ENCODE results near the gene KRTAP19-6. TPM values are rescaled to one million over a fixed set of nuclear protein-coding genes. Genes with fewer than 3 reads are reported as not detected.

The KRTAP19-6 gene
- total RNA-seq, 1 experiment from 2014 or later, result not detected

DNA sequence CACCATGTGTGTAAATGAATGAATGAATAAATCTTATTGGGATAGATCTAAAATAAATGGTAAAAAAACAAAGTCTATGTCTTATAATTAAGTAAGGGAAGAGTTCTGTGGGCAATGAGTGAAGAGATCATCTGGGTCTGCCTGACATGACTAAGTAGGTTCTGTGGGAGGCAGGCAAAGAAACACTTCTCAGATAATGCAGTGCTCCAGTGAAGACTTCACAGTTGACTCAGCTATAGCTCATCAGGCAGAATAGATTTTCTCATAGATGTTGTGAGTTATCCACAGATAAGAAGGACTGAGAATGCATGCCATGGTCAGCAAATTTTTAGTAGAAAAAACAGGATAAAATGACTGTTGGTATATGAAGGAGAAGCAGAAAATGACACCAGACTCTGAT is 36.1 kb upstream of the KRTAP19-6 start:
- BruUV-seq (replicated peaks), result no TSS peak
- no peak overlapping the region for H3K9ac ChIP-seq (ENCODE audit: low read length)
- no peak for DNase-seq (ENCODE audit: low read depth, low spot score)
- ChIA-PET CTCF (no interaction called here), RAD21 (ENCODE audit: low non-redundant PET in 1 of 2, low total read pairs in 2 of 2, uncharacterized antibody in 2 of 2, unreplicated experiment in 2 of 2) (no interaction called here), POLR2A (no interaction called here)
- H3K4me2 ChIP-seq (ENCODE audit: low read length), result no peak overlapping the region
- H3K79me2 ChIP-seq (ENCODE audit: insufficient read depth, low read length), result no peaks in the 10 kb centered on the region
- intact Hi-C loops (cut with micrococcal nuclease), result no loop called here
- H2AFZ ChIP-seq (ENCODE audit: low read depth, low read length, poor library complexity, severe bottlenecking), result no peak overlapping the region
- no peak overlapping the region for H3K27ac ChIP-seq (ENCODE audit: low read depth, low read length)
- TF ChIP-seq ZNF274 (IDR thresholded peaks at IDR 0.05; ENCODE audit: low read depth, low read length) (no peak), EZH2phosphoT487 (IDR thresholded peaks at IDR 0.05; ENCODE audit: borderline replicate concordance) (no peak), CBX3 (IDR thresholded peaks at IDR 0.05; ENCODE audit: low read depth) (no peak), JUND (IDR thresholded peaks at IDR 0.05) (no peak), EGR1 (IDR thresholded peaks at IDR 0.05; ENCODE audit: low read depth) (no peak), RAD21 (IDR thresholded peaks at IDR 0.05; ENCODE audit: low read depth) (no peak), SP1 (IDR thresholded peaks at IDR 0.05; ENCODE audit: low read depth) (no peak), EZH2 (IDR thresholded peaks at IDR 0.05) (no peak), ZFX (IDR thresholded peaks at IDR 0.05) (no peak)
- TF ChIP-seq, protein P1, sequence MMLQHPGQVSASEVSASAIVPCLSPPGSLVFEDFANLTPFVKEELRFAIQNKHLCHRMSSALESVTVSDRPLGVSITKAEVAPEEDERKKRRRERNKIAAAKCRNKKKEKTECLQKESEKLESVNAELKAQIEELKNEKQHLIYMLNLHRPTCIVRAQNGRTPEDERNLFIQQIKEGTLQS (IDR thresholded peaks at IDR 0.05), result no peak
- TF ChIP-seq, protein P2, sequence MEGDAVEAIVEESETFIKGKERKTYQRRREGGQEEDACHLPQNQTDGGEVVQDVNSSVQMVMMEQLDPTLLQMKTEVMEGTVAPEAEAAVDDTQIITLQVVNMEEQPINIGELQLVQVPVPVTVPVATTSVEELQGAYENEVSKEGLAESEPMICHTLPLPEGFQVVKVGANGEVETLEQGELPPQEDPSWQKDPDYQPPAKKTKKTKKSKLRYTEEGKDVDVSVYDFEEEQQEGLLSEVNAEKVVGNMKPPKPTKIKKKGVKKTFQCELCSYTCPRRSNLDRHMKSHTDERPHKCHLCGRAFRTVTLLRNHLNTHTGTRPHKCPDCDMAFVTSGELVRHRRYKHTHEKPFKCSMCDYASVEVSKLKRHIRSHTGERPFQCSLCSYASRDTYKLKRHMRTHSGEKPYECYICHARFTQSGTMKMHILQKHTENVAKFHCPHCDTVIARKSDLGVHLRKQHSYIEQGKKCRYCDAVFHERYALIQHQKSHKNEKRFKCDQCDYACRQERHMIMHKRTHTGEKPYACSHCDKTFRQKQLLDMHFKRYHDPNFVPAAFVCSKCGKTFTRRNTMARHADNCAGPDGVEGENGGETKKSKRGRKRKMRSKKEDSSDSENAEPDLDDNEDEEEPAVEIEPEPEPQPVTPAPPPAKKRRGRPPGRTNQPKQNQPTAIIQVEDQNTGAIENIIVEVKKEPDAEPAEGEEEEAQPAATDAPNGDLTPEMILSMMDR (IDR thresholded peaks at IDR 0.05 in 2 of 3, conservative IDR thresholded peaks at IDR 0.05 in 1 of 3; ENCODE audit: borderline replicate concordance in 1 of 3, insufficient read depth in 1 of 3, low read depth in 2 of 3, low read length in 2 of 3), result no peak
- ATAC-seq, result no peak
- no peaks in the 10 kb centered on the region for H3K4me1 ChIP-seq (ENCODE audit: control insufficient read depth in 1 of 2, insufficient read depth in 2 of 2, low read length in 2 of 2)
- no peaks in the 10 kb centered on the region for H3K27me3 ChIP-seq (ENCODE audit: insufficient read depth, low read length)
- H4K20me1 ChIP-seq (ENCODE audit: insufficient read depth), result no peaks in the 10 kb centered on the region
- H3K9me2 ChIP-seq (ENCODE audit: insufficient read depth), result no peaks in the 10 kb centered on the region
- H3K36me3 ChIP-seq (ENCODE audit: control insufficient read depth in 1 of 2, insufficient read depth in 2 of 2, low read length in 2 of 2), result no peaks in the 10 kb centered on the region
- H3K4me3 ChIP-seq (replicated peaks in 1 of 2; ENCODE audit: low read depth in 1 of 2, low read length in 2 of 2), result no peak overlapping the region
- H3K9me3 ChIP-seq (ENCODE audit: control insufficient read depth in 1 of 2, insufficient read depth in 1 of 2, low read depth in 1 of 2, low read length in 2 of 2), result peaks cover 22 to 29% of the 10 kb centered on the region in 2 experiments; a peak in 3 of 4 replicates

Measured in HCT116 (cell line).